H1 (cell line): ENCODE measurements around the gene FADS3. TPM values are rescaled to one million over a fixed set of nuclear protein-coding genes. Genes with fewer than 3 reads are reported as not detected.

Experiments
- CTCF ChIA-PET: fragments of 300-600 bp; sonication (Branson Sonifier 250); formaldehyde crosslinking; loops from one replicate; lab custom pipeline; 2021; ENCODE audit not compliant: partially characterized antibody; lab: Charles Lee
- POLR2A ChIA-PET: fragments of 300-600 bp; sonication (Branson Sonifier 250); formaldehyde crosslinking; loops from one replicate; lab custom pipeline; 2021; ENCODE audit warnings: inconsistent platforms; ENCODE audit not compliant: partially characterized antibody; lab: Charles Lee
- DNase-seq, 2 experiments: peaks; one replicate each; pipeline versions ENCODE4 v3.0.0 to v3.0.0-alpha.2; 2010 to 2022; ENCODE audit warnings: low spot score in 2 of 2, low read depth in 1 of 2, mixed read lengths in 1 of 2
- FAIRE-seq: peaks from 2 replicates; lab custom pipeline; 2011; peaks lifted over from hg19 to GRCh38; lab: Jason Lieb, UNC
- H2AFZ ChIP-seq: 2 replicates; pipeline ENCODE4 v1.8.1; 2012; ENCODE audit warnings: low read length, inconsistent platforms
- H2AK5ac ChIP-seq: 2 replicates; pipeline ENCODE4 v1.6.1; 2013; ENCODE audit warnings: low read depth, low read length
- H2BK120ac ChIP-seq: replicated peaks from 2 replicates; pipeline ENCODE3; 2013; ENCODE audit warnings: low read depth, low read length, inconsistent platforms
- H2BK12ac ChIP-seq: 2 replicates; pipeline ENCODE4 v1.6.1; 2013; ENCODE audit warnings: low read depth, low read length
- H2BK15ac ChIP-seq: 2 replicates; pipeline ENCODE4 v1.6.1; 2013; ENCODE audit warnings: low read length
- H2BK20ac ChIP-seq: 2 replicates; pipeline ENCODE4 v1.6.1; 2013; ENCODE audit warnings: low read length
- H2BK5ac ChIP-seq: 2 replicates; pipeline ENCODE4 v1.6.1; 2013; ENCODE audit warnings: low read depth, low read length
- H3K14ac ChIP-seq: 2 replicates; pipeline ENCODE4 v1.6.1; 2013; ENCODE audit warnings: inconsistent platforms; ENCODE audit not compliant: insufficient read length
- H3K18ac ChIP-seq: 2 replicates; pipeline ENCODE4 v1.6.1; 2013; ENCODE audit warnings: low read length; ENCODE audit errors: extremely low read depth
- H3K23ac ChIP-seq: 2 replicates; pipeline ENCODE4 v1.6.1; 2013; ENCODE audit warnings: inconsistent platforms; ENCODE audit not compliant: insufficient read length
- H3K23me2 ChIP-seq: 2 replicates; pipeline ENCODE4 v1.6.1; 2013; ENCODE audit warnings: low read depth, low read length
- H3K27ac ChIP-seq: 2 replicates; pipeline ENCODE4 v1.6.1; 2011; ENCODE audit warnings: low read depth, low read length, inconsistent platforms
- H3K27me3 ChIP-seq, 4 experiments: replicated peaks in 1 of 4; 1 replicate in 1 of 4; 2 replicates in 3 of 4; pipeline versions ENCODE4 v1.6.1 to v1.8.1; 2011 to 2013; ENCODE audit warnings: low read length in 3 of 4, mild to moderate bottlenecking in 3 of 4, inconsistent platforms in 2 of 4, mixed read lengths in 2 of 4, moderate library complexity in 1 of 4; ENCODE audit not compliant: control insufficient read depth in 3 of 4, insufficient read depth in 3 of 4; ENCODE audit errors: extremely low read depth in 1 of 4
- H3K36me3 ChIP-seq, 4 experiments: 2 replicates each; pipeline versions ENCODE4 v1.6.1 to v1.8.1; 2011 to 2013; ENCODE audit warnings: mild to moderate bottlenecking in 4 of 4, low read length in 3 of 4, moderate library complexity in 2 of 4, control low read depth in 1 of 4, inconsistent platforms in 1 of 4; ENCODE audit not compliant: insufficient read depth in 4 of 4, control insufficient read depth in 2 of 4
- H3K4ac ChIP-seq: replicated peaks from 2 replicates; pipeline ENCODE3; 2013; ENCODE audit warnings: low read length, low read depth, mixed read lengths, inconsistent platforms; ENCODE audit not compliant: insufficient read length
- H3K4me1 ChIP-seq, 4 experiments: replicated peaks in 1 of 4; 1 replicate in 1 of 4; 2 replicates in 3 of 4; pipeline versions ENCODE4 v1.6.1 to v1.8.1; 2011 to 2013; ENCODE audit warnings: low read length in 3 of 4, inconsistent platforms in 2 of 4, mixed read lengths in 1 of 4; ENCODE audit not compliant: insufficient read depth in 4 of 4, control insufficient read depth in 3 of 4
- H3K4me2 ChIP-seq, 2 experiments: 2 replicates each; pipeline versions ENCODE4 v1.6.1 to v1.8.1; 2011 to 2013; ENCODE audit warnings: low read depth in 2 of 2, low read length in 2 of 2, control low read depth in 1 of 2, inconsistent platforms in 1 of 2, mild to moderate bottlenecking in 1 of 2; ENCODE audit not compliant: insufficient read depth in 1 of 2
- H3K4me3 ChIP-seq, 4 experiments: fragments of 200-600, 300-600 bp in 1 of 4; sonication (generic), shearing (Covaris generic), sonication (Bioruptor Twin) in 1 of 4; 2 replicates each; pipeline versions ENCODE4 v1.5.1 to v1.8.1; 2011 to 2016; ENCODE audit warnings: low read length in 4 of 4, low read depth in 3 of 4, control low read depth in 2 of 4, inconsistent platforms in 2 of 4, mild to moderate bottlenecking in 2 of 4, mixed read lengths in 1 of 4, moderate library complexity in 1 of 4; ENCODE audit not compliant: insufficient read depth in 2 of 4; ENCODE audit errors: extremely low read depth in 1 of 4
- H3K56ac ChIP-seq: replicated peaks from 2 replicates; pipeline ENCODE3; 2013; ENCODE audit warnings: low read depth, mild to moderate bottlenecking, mixed read lengths, low read length, inconsistent platforms; ENCODE audit not compliant: insufficient read length
- H3K79me1 ChIP-seq: 2 replicates; pipeline ENCODE4 v1.6.1; 2013; ENCODE audit warnings: low read depth, low read length, control low read depth
- H3K79me2 ChIP-seq, 2 experiments: 2 replicates each; pipeline versions ENCODE4 v1.6.1 to v1.8.1; 2012 to 2013; ENCODE audit warnings: low read length in 2 of 2, mild to moderate bottlenecking in 2 of 2, inconsistent platforms in 1 of 2; ENCODE audit not compliant: insufficient read depth in 2 of 2, control insufficient read depth in 1 of 2
- H3K9ac ChIP-seq, 4 experiments: replicated peaks in 1 of 4; 1 replicate in 1 of 4; 2 replicates in 3 of 4; pipeline versions ENCODE4 v1.6.1 to v1.8.1; 2011 to 2013; ENCODE audit warnings: low read depth in 3 of 4, low read length in 3 of 4, control low read depth in 2 of 4, mild to moderate bottlenecking in 2 of 4, moderate library complexity in 2 of 4, inconsistent platforms in 1 of 4; ENCODE audit errors: extremely low read depth in 1 of 4
- H3K9me3 ChIP-seq, 2 experiments: 2 replicates each; pipeline versions ENCODE4 v1.6.1 to v1.8.1; 2012 to 2013; ENCODE audit warnings: mild to moderate bottlenecking in 2 of 2, moderate library complexity in 2 of 2, control low read depth in 1 of 2, inconsistent platforms in 1 of 2, low read depth in 1 of 2, low read length in 1 of 2, mixed read lengths in 1 of 2; ENCODE audit not compliant: insufficient read depth in 2 of 2
- H4K20me1 ChIP-seq, 2 experiments: replicated peaks in 1 of 2; 2 replicates each; pipeline versions ENCODE3 to v1.8.1; 2011 to 2013; ENCODE audit warnings: inconsistent platforms in 2 of 2, low read length in 2 of 2, mild to moderate bottlenecking in 1 of 2; ENCODE audit not compliant: insufficient read depth in 2 of 2, control insufficient read depth in 1 of 2
- H4K5ac ChIP-seq: 2 replicates; pipeline ENCODE4 v1.6.1; 2013; ENCODE audit warnings: low read length, low read depth, mixed read lengths, inconsistent platforms; ENCODE audit not compliant: insufficient read length
- H4K8ac ChIP-seq: 2 replicates; pipeline ENCODE4 v1.8.0; 2013; ENCODE audit warnings: mild to moderate bottlenecking, moderate library complexity, low read length, inconsistent platforms; ENCODE audit not compliant: insufficient read depth; ENCODE audit errors: extremely low read depth
- H4K91ac ChIP-seq: replicated peaks from 2 replicates; pipeline ENCODE3; 2013; ENCODE audit warnings: low read length, mixed read lengths, inconsistent platforms; ENCODE audit not compliant: insufficient read length
- BCL11A ChIP-seq, 2 experiments: IDR thresholded peaks; one replicate each; pipeline ENCODE4 v1.6.1; 2011; ENCODE audit warnings: low read depth in 2 of 2, low read length in 2 of 2, mild to moderate bottlenecking in 2 of 2
- WGBS, 2 experiments: shearing (Covaris generic) in 1 of 2; methylation state at CpG; one replicate each; pipeline versions ENCODE4 v1.1.6 to v1.1.7; 2013 to 2015; ENCODE audit warnings: low lambda C conversion rate in 2 of 2, mixed read lengths in 2 of 2, inconsistent platforms in 1 of 2, low coverage in 1 of 2, missing lambda C conversion rate in 1 of 2; ENCODE audit not compliant: insufficient replicate concordance in 2 of 2, insufficient coverage in 1 of 2, insufficient read length in 1 of 2; ENCODE audit errors: extremely low coverage in 1 of 2, missing lambda C conversion rate in 1 of 2; 5-methylcytosine and 5-hydroxymethylcytosine counted together
- polyA plus RNA-seq, 7 experiments: library from polyadenylated mRNA; depleted of rRNA in 3 of 7; stranded (reverse) in 5 of 7; unstranded in 2 of 7; fragments of >200 nt in 5 of 7; fragments of 200-250 nt in 2 of 7; gene quantifications; 1 replicate in 5 of 7; 2 replicates in 1 of 7; 4 replicates in 1 of 7; pipeline versions ENCODE4 v1.2.1 to v1.2.3, GENCODE V29; 2011 to 2013; ENCODE audit warnings: missing spikeins in 2 of 7, mixed read lengths in 2 of 7
- total RNA-seq: library from RNA; stranded (reverse); fragmentation: NEBNext Ultra II Directional; extraction: Animal tissue kit (Norgen Biotek cat#: 25700); gene quantifications from 2 replicates; pipeline ENCODE4 v1.2.1, GENCODE V29; 2021

FADS3 gene
- total and polyA plus RNA-seq, 2 of the 8 experiments (the other 6 are each of a cell fraction or from before 2014, with no cell fraction given), result 43.8 to 76.3 TPM

GRCh38 chr11:61873588-61874376 is 17.6 kb downstream of the FADS3 start:
- Histone ChIP-seq H4K8ac (peak overlapping the region; percentile 59; the same call in 1 of the 2 replicates), H3K9me3 (no peaks in the 10 kb centered on the region), H3K4me3 (no peak overlapping the region), H3K56ac (no peak overlapping the region), H3K9ac (no peak overlapping the region), H3K4ac (no peak overlapping the region), H2BK12ac (no peak overlapping the region), H3K27ac (no peak overlapping the region), H3K27me3 (peaks cover 0 to 11% (median 8%) of the 10 kb centered on the region in 4 experiments; a peak in 5 of 7 replicates), H2AK5ac (no peak overlapping the region), H2BK120ac (no peak overlapping the region), H2BK15ac (peak overlapping the region; percentile 65; the same call in 1 of the 2 replicates), H4K91ac (no peak overlapping the region), H3K18ac (no peak overlapping the region), H3K23me2 (no peaks in the 10 kb centered on the region), H3K23ac (no peak overlapping the region), H2BK5ac (no peak overlapping the region), H4K20me1 (peaks cover 0 to 5% of the 10 kb centered on the region in 2 experiments), H2AFZ (no peak overlapping the region), H3K36me3 (no peaks in the 10 kb centered on the region; a peak in 1 of 8 replicates), H3K14ac (no peak overlapping the region), H3K79me2 (no peaks in the 10 kb centered on the region), H3K4me1 (peaks cover 4 to 14% (median 4%) of the 10 kb centered on the region in 4 experiments; a peak in 6 of 7 replicates), H2BK20ac (0 out of 2 replicates have a peak overlapping the region, but pooled peaks have one; percentile 21), H4K5ac (no peak overlapping the region), H3K79me1 (no peaks in the 10 kb centered on the region), H3K4me2 (no peak overlapping the region)
- ChIA-PET CTCF (interaction anchor here (0.7 to 10.9 kb wide), 11 partner anchors 12 to 298 kb away, joined by 3 to 172 read pairs (median 8); no protein-coding TSS in a partner anchor), POLR2A (interaction anchor here (0.6 to 3.1 kb wide), 7 partner anchors 11 to 77 kb away, joined by 3 to 15 read pairs (median 4); no protein-coding TSS in a partner anchor)
- FAIRE-seq (no peak), DNase-seq (no peak)
- TF ChIP-seq BCL11A (IDR thresholded peaks at IDR 0.05; ENCODE audit: low read depth in 2 of 2, low read length in 2 of 2), result no peak
- WGBS, 2 experiments, result 90% methylated on average over 16 of the region's 16 CpGs; no CpG with 5 or more reads in 1 of the 2 experiments
